HCT116 (cell line): ENCODE data around the gene ING4. TPM values are rescaled to one million over a fixed set of nuclear protein-coding genes. Genes with fewer than 3 reads are reported as not detected.

Experiments
- ATAC-seq: fragments of 200-7000 bp; cut with Tn5 transposase; 2 replicates; pipeline ENCODE4 v1.9.1; 2020; ENCODE audit warnings: mild to moderate bottlenecking, moderate library complexity
- BruUV-seq: library from RNA; stranded (reverse); fragments of 400-500 nt; replicated peaks from 2 replicates; lab custom pipeline; 2021; lab: Mats Ljungman, UMichigan
- CTCF ChIA-PET: fragments of 300-600 bp; sonication (Branson Sonifier 250); formaldehyde crosslinking; loops from one replicate; lab custom pipeline; 2021; ENCODE audit warnings: antibody characterized with exemption; lab: Charles Lee
- POLR2A ChIA-PET: fragments of 300-600, 350-600 bp; sonication (Branson Sonifier 250); formaldehyde crosslinking; loops from one replicate; lab custom pipeline; 2021; ENCODE audit warnings: antibody characterized with exemption; lab: Charles Lee
- RAD21 ChIA-PET, 2 experiments: fragments of 300-600 bp; sonication (Branson Sonifier 250); formaldehyde crosslinking; loops; one replicate each; lab custom pipeline; 2023; ENCODE audit warnings: low total read pairs in 2 of 2; ENCODE audit not compliant: uncharacterized antibody in 2 of 2, unreplicated experiment in 2 of 2, low non-redundant PET in 1 of 2; lab: Charles Lee
- DNase-seq: peaks from one replicate; pipeline ENCODE4 v3.0.0-alpha.2; 2010; ENCODE audit warnings: low read depth, low spot score
- H2AFZ ChIP-seq: fragments of 200-600 bp; shearing (Covaris generic), sonication (generic); 2 replicates; pipeline ENCODE4 v1.6.1; 2017; ENCODE audit warnings: low read depth, mixed run types, mixed read lengths, antibody characterized with exemption, low read length; ENCODE audit not compliant: poor library complexity, severe bottlenecking
- H3K27ac ChIP-seq: 2 replicates; pipeline ENCODE4 v1.5.1; 2012; ENCODE audit warnings: low read depth, low read length
- H3K27me3 ChIP-seq: fragments of 200-600 bp; sonication (generic); 2 replicates; pipeline ENCODE4 v1.6.1; 2016; ENCODE audit warnings: mixed run types, low read length, mixed read lengths; ENCODE audit not compliant: insufficient read depth
- H3K36me3 ChIP-seq, 2 experiments: fragments of 200-500 bp in 1 of 2; fragments of 200-600 bp in 1 of 2; sonication (Bioruptor generic) in 1 of 2; sonication (generic) in 1 of 2; 2 replicates each; pipeline versions ENCODE4 v1.5.1 to v1.6.1; 2014 to 2016; ENCODE audit warnings: low read length in 2 of 2, inconsistent platforms in 1 of 2, mixed read lengths in 1 of 2, mixed run types in 1 of 2; ENCODE audit not compliant: insufficient read depth in 2 of 2, control insufficient read depth in 1 of 2
- H3K4me1 ChIP-seq, 2 experiments: fragments of 200-600 bp in 1 of 2; sonication (generic) in 1 of 2; 2 replicates each; pipeline versions ENCODE4 v1.5.1 to v1.6.1; 2012 to 2017; ENCODE audit warnings: low read length in 2 of 2, inconsistent platforms in 1 of 2, mild to moderate bottlenecking in 1 of 2, mixed read lengths in 1 of 2, mixed run types in 1 of 2, moderate library complexity in 1 of 2; ENCODE audit not compliant: insufficient read depth in 2 of 2, control insufficient read depth in 1 of 2
- H3K4me2 ChIP-seq: fragments of 200-600 bp; sonication (generic); 2 replicates; pipeline ENCODE4 v1.6.1; 2017; ENCODE audit warnings: mixed run types, low read length, mixed read lengths
- H3K4me3 ChIP-seq, 2 experiments: fragments of 200-600 bp in 1 of 2; sonication (generic) in 1 of 2; replicated peaks in 1 of 2; 2 replicates each; pipeline ENCODE4 v1.5.1; 2011 to 2016; ENCODE audit warnings: low read length in 2 of 2, control low read depth in 1 of 2, low read depth in 1 of 2, mild to moderate bottlenecking in 1 of 2, mixed read lengths in 1 of 2, mixed run types in 1 of 2
- H3K79me2 ChIP-seq: fragments of 200-600 bp; sonication (generic); 2 replicates; pipeline ENCODE4 v1.6.1; 2017; ENCODE audit warnings: mild to moderate bottlenecking, mixed run types, low read length, moderate library complexity, mixed read lengths; ENCODE audit not compliant: insufficient read depth
- H3K9ac ChIP-seq: fragments of 200-600 bp; sonication (generic); 2 replicates; pipeline ENCODE4 v1.6.1; 2016; ENCODE audit warnings: low read length, mixed read lengths
- H3K9me2 ChIP-seq: fragments of 200-600 bp; sonication (generic), shearing (Covaris generic); 2 replicates; pipeline ENCODE4 v1.6.1; 2017; ENCODE audit warnings: mixed run types, mild to moderate bottlenecking, moderate library complexity; ENCODE audit not compliant: insufficient read depth
- H3K9me3 ChIP-seq, 2 experiments: fragments of 200-500 bp in 1 of 2; fragments of 200-600 bp in 1 of 2; sonication (Bioruptor generic) in 1 of 2; sonication (generic) in 1 of 2; 2 replicates each; pipeline ENCODE4 v1.6.1; 2014 to 2017; ENCODE audit warnings: low read length in 2 of 2, mixed read lengths in 2 of 2, inconsistent platforms in 1 of 2, low read depth in 1 of 2, mild to moderate bottlenecking in 1 of 2, mixed run types in 1 of 2, moderate library complexity in 1 of 2; ENCODE audit not compliant: control insufficient read depth in 1 of 2, insufficient read depth in 1 of 2
- H4K20me1 ChIP-seq: fragments of 200-600 bp; sonication (generic), shearing (Covaris generic); 2 replicates; pipeline ENCODE4 v1.6.1; 2017; ENCODE audit warnings: mixed run types, mild to moderate bottlenecking, moderate library complexity; ENCODE audit not compliant: insufficient read depth
- CBX3 ChIP-seq: IDR thresholded peaks from 2 replicates; pipeline ENCODE4 v1.6.1; 2012; ENCODE audit warnings: low read depth
- ELF1 ChIP-seq: IDR thresholded peaks from 2 replicates; pipeline ENCODE4 v1.6.1; 2012; ENCODE audit warnings: low read depth, borderline replicate concordance
- EZH2phosphoT487 ChIP-seq: fragments of 200-600 bp; IDR thresholded peaks from 2 replicates; pipeline ENCODE4 v1.6.1; 2018; ENCODE audit warnings: antibody characterized with exemption, borderline replicate concordance
- JUND ChIP-seq: IDR thresholded peaks from 2 replicates; pipeline ENCODE4 v1.6.1; 2012
- POLR2AphosphoS5 ChIP-seq: IDR thresholded peaks from 2 replicates; pipeline ENCODE4 v1.6.1; 2011; ENCODE audit warnings: mild to moderate bottlenecking, low read depth, low read length, moderate library complexity
- RAD21 ChIP-seq: IDR thresholded peaks from 2 replicates; pipeline ENCODE4 v1.6.1; 2012; ENCODE audit warnings: low read depth, mild to moderate bottlenecking
- REST ChIP-seq: IDR thresholded peaks from 2 replicates; pipeline ENCODE4 v1.6.1; 2012; ENCODE audit warnings: low read depth
- SIN3A ChIP-seq: IDR thresholded peaks from 2 replicates; pipeline ENCODE4 v1.6.1; 2012; ENCODE audit warnings: low read depth
- SP1 ChIP-seq: IDR thresholded peaks from 2 replicates; pipeline ENCODE4 v1.6.1; 2012; ENCODE audit warnings: low read depth
- SRF ChIP-seq: IDR thresholded peaks from 2 replicates; pipeline ENCODE4 v1.6.1; 2012; ENCODE audit warnings: low read depth
- YY1 ChIP-seq: IDR thresholded peaks from 2 replicates; pipeline ENCODE4 v1.6.1; 2011; ENCODE audit warnings: low read length, low read depth, moderate library complexity, mild to moderate bottlenecking; ENCODE audit not compliant: insufficient replicate concordance; ENCODE audit errors: extremely low read depth
- ZFX ChIP-seq: fragments of 450-650 bp; IDR thresholded peaks from 2 replicates; pipeline ENCODE4 v1.6.1; 2017
- intact Hi-C: fragments of 100-400 bp; cut with micrococcal nuclease; formaldehyde crosslinking; loops from 2 replicates; pipeline ENCODE4 v1.10.0; 2022
- total RNA-seq: library from RNA; stranded (reverse); gene quantifications from one replicate; pipeline ENCODE4 v1.2.1, GENCODE V29; 2021; ENCODE audit not compliant: unreplicated experiment

Gene ING4
- total RNA-seq, 1 experiment from 2014 or later: 17.9 TPM

DNA sequence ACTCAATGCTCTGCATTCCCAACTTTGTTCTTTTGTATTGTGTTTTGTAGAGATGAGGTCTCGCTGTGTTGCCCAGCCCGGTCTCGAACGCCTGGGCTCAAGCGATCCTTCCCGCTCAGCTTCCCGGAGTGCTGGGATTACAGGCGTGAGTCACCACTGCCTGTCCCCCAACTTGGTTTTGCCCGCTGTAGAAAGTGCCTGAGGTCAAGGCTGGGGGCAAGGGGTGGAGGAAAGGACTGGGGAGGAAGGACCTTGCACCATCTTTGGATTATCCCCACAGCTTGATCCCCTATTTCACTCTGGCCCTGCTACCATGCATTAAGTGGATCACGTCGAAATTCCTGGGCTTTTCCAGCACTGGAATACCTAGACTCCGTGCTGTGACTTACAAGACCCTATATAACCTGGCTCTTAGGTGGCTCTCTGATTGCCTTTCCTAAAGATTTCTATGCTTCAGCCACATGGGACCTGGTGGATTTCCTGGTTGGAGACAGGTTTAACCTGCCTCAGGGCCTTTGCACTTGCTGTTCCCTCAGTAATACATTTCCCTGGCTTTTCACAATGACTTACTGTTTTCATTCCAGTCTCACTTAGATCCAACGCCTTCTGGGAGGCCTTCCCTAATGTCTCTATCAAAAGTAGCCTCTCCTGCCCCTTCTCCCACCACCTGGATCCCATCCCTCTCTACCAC, 38.3 kb upstream of the ING4 start:
- no peaks in the 10 kb centered on the region for H3K79me2 ChIP-seq
- BruUV-seq: no TSS peak
- CTCF ChIA-PET: no interaction called here
- no peak overlapping the region for H3K4me3 ChIP-seq
- H3K9ac ChIP-seq: no peak overlapping the region
- intact Hi-C loops: no loop called here
- TF ChIP-seq JUND (no peak), ELF1 (no peak), SIN3A (no peak), YY1 (no peak), CBX3 (no peak), EZH2phosphoT487 (no peak), RAD21 (no peak), SRF (no peak), REST (no peak), SP1 (no peak), ZFX (no peak), POLR2AphosphoS5 (no peak)
- no peaks in the 10 kb centered on the region for H3K9me2 ChIP-seq
- no peaks in the 10 kb centered on the region for H3K27me3 ChIP-seq
- POLR2A ChIA-PET: no interaction called here
- no peaks in the 10 kb centered on the region for H3K9me3 ChIP-seq
- no peak overlapping the region for H3K27ac ChIP-seq
- RAD21 ChIA-PET: no interaction called here
- H3K4me2 ChIP-seq: no peak overlapping the region
- ATAC-seq: no peak
- H2AFZ ChIP-seq: no peak overlapping the region
- H4K20me1 ChIP-seq: no peaks in the 10 kb centered on the region
- H3K4me1 ChIP-seq: peaks cover 0 to 9% of the 10 kb centered on the region in 2 experiments; a peak in 2 of 4 replicates
- no peaks in the 10 kb centered on the region for H3K36me3 ChIP-seq
- no peak for DNase-seq
